Rectal smooth muscle tissue (tissue), 1 donor: Measurements from ENCODE around the gene PRTN3.

Source experiments
- H3K27ac ChIP-seq: one replicate; pipeline ENCODE4 v1.7.0; 2013; ENCODE audit warnings: low read depth, low read length, inconsistent platforms
- H3K27me3 ChIP-seq: one replicate; pipeline ENCODE4 v1.7.0; 2013; ENCODE audit warnings: low read length; ENCODE audit not compliant: control insufficient read depth, insufficient read depth
- H3K36me3 ChIP-seq: one replicate; pipeline ENCODE4 v1.7.0; 2013; ENCODE audit warnings: low read length; ENCODE audit not compliant: control insufficient read depth, insufficient read depth
- H3K4me1 ChIP-seq: one replicate; pipeline ENCODE4 v1.7.0; 2013; ENCODE audit warnings: low read length; ENCODE audit not compliant: control insufficient read depth, insufficient read depth
- H3K4me3 ChIP-seq: one replicate; pipeline ENCODE4 v1.7.0; 2013; ENCODE audit warnings: low read length
- H3K9ac ChIP-seq: one replicate; pipeline ENCODE4 v1.7.0; 2013; ENCODE audit warnings: low read length

The PRTN3 gene

GRCh38 chr19:861756-862580, 21.2 kb downstream of the PRTN3 start:
- no peak overlapping the region for H3K9ac ChIP-seq
- H3K4me1 ChIP-seq: peaks cover 3% of the 10 kb centered on the region
- H3K27me3 ChIP-seq: no peaks in the 10 kb centered on the region
- no peaks in the 10 kb centered on the region for H3K36me3 ChIP-seq
- H3K4me3 ChIP-seq: no peak overlapping the region
- H3K27ac ChIP-seq: no peak overlapping the region

GRCh38 chr19:862581-863314, 21.9 kb downstream of the PRTN3 start:
- H3K4me1 ChIP-seq: peaks cover 3% of the 10 kb centered on the region
- no peaks in the 10 kb centered on the region for H3K27me3 ChIP-seq
- peaks cover 2% of the 10 kb centered on the region for H3K36me3 ChIP-seq
- no peak overlapping the region for H3K27ac ChIP-seq
- H3K4me3 ChIP-seq: no peak overlapping the region
- no peak overlapping the region for H3K9ac ChIP-seq

- peaks cover 4% of the 10 kb centered on the region for H3K4me1 ChIP-seq
- H3K27me3 ChIP-seq: no peaks in the 10 kb centered on the region
- peaks cover 2% of the 10 kb centered on the region for H3K36me3 ChIP-seq
- H3K9ac ChIP-seq: no peak overlapping the region
- no peak overlapping the region for H3K4me3 ChIP-seq
- no peak overlapping the region for H3K27ac ChIP-seq
Measured at GRCh38 chr19:863315-863620, 22.5 kb downstream of the PRTN3 start.

GRCh38 chr19:866769-867300, 26.0 kb downstream of the PRTN3 start:
- Histone ChIP-seq H3K27me3 (no peaks in the 10 kb centered on the region), H3K9ac (no peak overlapping the region), H3K4me1 (peaks cover 17% of the 10 kb centered on the region), H3K36me3 (peaks cover 2% of the 10 kb centered on the region), H3K4me3 (no peak overlapping the region), H3K27ac (no peak overlapping the region)

- no peak overlapping the region for H3K9ac ChIP-seq
- H3K27ac ChIP-seq: no peak overlapping the region
- H3K27me3 ChIP-seq: no peaks in the 10 kb centered on the region
- peaks cover 22% of the 10 kb centered on the region for H3K4me1 ChIP-seq
- H3K36me3 ChIP-seq: peaks cover 2% of the 10 kb centered on the region
- H3K4me3 ChIP-seq: no peak overlapping the region
Measured at GRCh38 chr19:867301-867793, 26.5 kb downstream of the PRTN3 start.

GRCh38 chr19:867855-868457, 27.2 kb downstream of the PRTN3 start:
- peak overlapping the region; percentile 91 for H3K27ac ChIP-seq
- peaks cover 22% of the 10 kb centered on the region for H3K4me1 ChIP-seq
- H3K9ac ChIP-seq: no peak overlapping the region
- no peak overlapping the region for H3K4me3 ChIP-seq
- no peaks in the 10 kb centered on the region for H3K27me3 ChIP-seq
- H3K36me3 ChIP-seq: peaks cover 2% of the 10 kb centered on the region

- Histone ChIP-seq H3K27me3 (no peaks in the 10 kb centered on the region), H3K4me3 (no peak overlapping the region), H3K36me3 (peaks cover 2% of the 10 kb centered on the region), H3K4me1 (peaks cover 22% of the 10 kb centered on the region), H3K27ac (peak overlapping the region; percentile 91), H3K9ac (no peak overlapping the region)
Measured at GRCh38 chr19:868458-869244, 27.9 kb downstream of the PRTN3 start.

- no peak overlapping the region for H3K9ac ChIP-seq
- H3K4me1 ChIP-seq: peaks cover 18% of the 10 kb centered on the region
- H3K4me3 ChIP-seq: no peak overlapping the region
- H3K36me3 ChIP-seq: peaks cover 3% of the 10 kb centered on the region
- H3K27me3 ChIP-seq: no peaks in the 10 kb centered on the region
- H3K27ac ChIP-seq: peak overlapping the region; percentile 91
Measured at GRCh38 chr19:869245-870177, 28.7 kb downstream of the PRTN3 start.

- H3K4me1 ChIP-seq: peaks cover 18% of the 10 kb centered on the region
- H3K4me3 ChIP-seq: no peak overlapping the region
- no peaks in the 10 kb centered on the region for H3K27me3 ChIP-seq
- peak overlapping the region; percentile 91 for H3K27ac ChIP-seq
- H3K36me3 ChIP-seq: peaks cover 5% of the 10 kb centered on the region
- H3K9ac ChIP-seq: no peak overlapping the region
Measured at GRCh38 chr19:870314-870713, 29.5 kb downstream of the PRTN3 start.

GRCh38 chr19:870963-871401, 30.2 kb downstream of the PRTN3 start:
- Histone ChIP-seq H3K36me3 (peaks cover 8% of the 10 kb centered on the region), H3K27ac (peak overlapping the region; percentile 91)

More at GRCh38 chr19:870963-871401, 30.2 kb downstream of the PRTN3 start:
- Histone ChIP-seq H3K4me3 (no peak overlapping the region), H3K9ac (no peak overlapping the region), H3K4me1 (peaks cover 18% of the 10 kb centered on the region), H3K27me3 (no peaks in the 10 kb centered on the region)
